Liver (tissue), 3 donors: ENCODE results near the gene BMP7.

ENCODE experiments used
- HNF4A ChIP-seq, 2 donors: conservative IDR thresholded peaks; 2 replicates each; pipeline ENCODE4 v1.6.1; 2016; ENCODE audit warnings: antibody characterized with exemption in 2 of 2, mild to moderate bottlenecking in 2 of 2
- MAX ChIP-seq: IDR thresholded peaks from 2 replicates; pipeline ENCODE4 v1.6.1; 2016; ENCODE audit warnings: antibody characterized with exemption
- RAD21 ChIP-seq, 2 donors: IDR thresholded peaks; 2 replicates each; pipeline ENCODE4 v1.6.1; 2016; ENCODE audit warnings: antibody characterized with exemption in 2 of 2, mild to moderate bottlenecking in 2 of 2
- TF ChIP-seq, protein P1 (sequence below): IDR thresholded peaks from 2 replicates; pipeline ENCODE4 v1.6.1; 2016; ENCODE audit warnings: antibody characterized with exemption, mild to moderate bottlenecking
- TF ChIP-seq, protein P2 (sequence below): fragments of 150-350 bp; IDR thresholded peaks from 2 replicates; pipeline ENCODE4 v1.5.1; 2017; ENCODE audit warnings: improper control_type of control experiment, low read depth, low read length; ENCODE audit not compliant: missing input control
- donor health status: healthy.
- donor health status: healthy.

DNA sequence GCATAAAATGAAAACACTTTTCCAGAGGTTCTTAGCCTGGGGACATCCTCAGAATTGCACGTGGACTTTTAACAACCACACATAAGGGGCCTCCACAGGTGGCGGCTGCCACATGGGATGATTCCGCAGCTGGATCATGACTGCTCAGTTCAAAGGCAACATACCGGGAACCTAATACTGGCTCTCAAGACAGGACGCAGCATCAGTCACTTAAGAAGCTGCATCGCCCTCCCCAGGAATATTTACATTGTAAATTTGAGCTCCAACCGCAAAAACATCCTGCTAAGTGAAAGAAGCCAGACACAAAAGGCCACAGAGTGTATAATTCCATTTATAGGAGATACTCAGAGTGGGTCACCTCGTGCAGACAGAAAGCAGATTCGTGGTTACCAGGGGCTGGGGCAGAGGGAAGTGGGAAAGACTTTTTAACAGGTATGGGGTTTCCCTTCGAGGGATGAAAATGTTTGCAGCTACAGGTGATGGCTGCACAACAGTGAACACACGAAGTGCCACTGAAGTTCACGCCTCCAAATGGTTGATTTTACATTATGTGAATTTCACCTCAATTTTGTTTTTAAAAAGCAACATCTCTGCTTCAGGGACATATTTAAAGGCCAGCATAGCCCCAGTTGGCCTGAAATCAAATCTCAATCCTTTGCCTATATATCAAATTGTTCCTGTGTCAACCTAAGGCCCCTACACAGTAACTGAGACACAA lies 141.5 kb downstream of the BMP7 start:
- TF ChIP-seq, protein P1, sequence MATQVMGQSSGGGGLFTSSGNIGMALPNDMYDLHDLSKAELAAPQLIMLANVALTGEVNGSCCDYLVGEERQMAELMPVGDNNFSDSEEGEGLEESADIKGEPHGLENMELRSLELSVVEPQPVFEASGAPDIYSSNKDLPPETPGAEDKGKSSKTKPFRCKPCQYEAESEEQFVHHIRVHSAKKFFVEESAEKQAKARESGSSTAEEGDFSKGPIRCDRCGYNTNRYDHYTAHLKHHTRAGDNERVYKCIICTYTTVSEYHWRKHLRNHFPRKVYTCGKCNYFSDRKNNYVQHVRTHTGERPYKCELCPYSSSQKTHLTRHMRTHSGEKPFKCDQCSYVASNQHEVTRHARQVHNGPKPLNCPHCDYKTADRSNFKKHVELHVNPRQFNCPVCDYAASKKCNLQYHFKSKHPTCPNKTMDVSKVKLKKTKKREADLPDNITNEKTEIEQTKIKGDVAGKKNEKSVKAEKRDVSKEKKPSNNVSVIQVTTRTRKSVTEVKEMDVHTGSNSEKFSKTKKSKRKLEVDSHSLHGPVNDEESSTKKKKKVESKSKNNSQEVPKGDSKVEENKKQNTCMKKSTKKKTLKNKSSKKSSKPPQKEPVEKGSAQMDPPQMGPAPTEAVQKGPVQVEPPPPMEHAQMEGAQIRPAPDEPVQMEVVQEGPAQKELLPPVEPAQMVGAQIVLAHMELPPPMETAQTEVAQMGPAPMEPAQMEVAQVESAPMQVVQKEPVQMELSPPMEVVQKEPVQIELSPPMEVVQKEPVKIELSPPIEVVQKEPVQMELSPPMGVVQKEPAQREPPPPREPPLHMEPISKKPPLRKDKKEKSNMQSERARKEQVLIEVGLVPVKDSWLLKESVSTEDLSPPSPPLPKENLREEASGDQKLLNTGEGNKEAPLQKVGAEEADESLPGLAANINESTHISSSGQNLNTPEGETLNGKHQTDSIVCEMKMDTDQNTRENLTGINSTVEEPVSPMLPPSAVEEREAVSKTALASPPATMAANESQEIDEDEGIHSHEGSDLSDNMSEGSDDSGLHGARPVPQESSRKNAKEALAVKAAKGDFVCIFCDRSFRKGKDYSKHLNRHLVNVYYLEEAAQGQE: no peak
- TF ChIP-seq, protein P2, sequence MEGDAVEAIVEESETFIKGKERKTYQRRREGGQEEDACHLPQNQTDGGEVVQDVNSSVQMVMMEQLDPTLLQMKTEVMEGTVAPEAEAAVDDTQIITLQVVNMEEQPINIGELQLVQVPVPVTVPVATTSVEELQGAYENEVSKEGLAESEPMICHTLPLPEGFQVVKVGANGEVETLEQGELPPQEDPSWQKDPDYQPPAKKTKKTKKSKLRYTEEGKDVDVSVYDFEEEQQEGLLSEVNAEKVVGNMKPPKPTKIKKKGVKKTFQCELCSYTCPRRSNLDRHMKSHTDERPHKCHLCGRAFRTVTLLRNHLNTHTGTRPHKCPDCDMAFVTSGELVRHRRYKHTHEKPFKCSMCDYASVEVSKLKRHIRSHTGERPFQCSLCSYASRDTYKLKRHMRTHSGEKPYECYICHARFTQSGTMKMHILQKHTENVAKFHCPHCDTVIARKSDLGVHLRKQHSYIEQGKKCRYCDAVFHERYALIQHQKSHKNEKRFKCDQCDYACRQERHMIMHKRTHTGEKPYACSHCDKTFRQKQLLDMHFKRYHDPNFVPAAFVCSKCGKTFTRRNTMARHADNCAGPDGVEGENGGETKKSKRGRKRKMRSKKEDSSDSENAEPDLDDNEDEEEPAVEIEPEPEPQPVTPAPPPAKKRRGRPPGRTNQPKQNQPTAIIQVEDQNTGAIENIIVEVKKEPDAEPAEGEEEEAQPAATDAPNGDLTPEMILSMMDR: no peak
- no peak for TF ChIP-seq HNF4A (conservative IDR thresholded peaks at IDR 0.05)
- TF ChIP-seq RAD21 (IDR thresholded peaks at IDR 0.05): no peak
- TF ChIP-seq MAX: no peak
